Measurements from ENCODE around the gene DPYSL4. TPM values are rescaled to one million over a fixed set of nuclear protein-coding genes. Genes with fewer than 3 reads are reported as not detected.

DPYSL4 gene
- total and polyA plus RNA-seq, 2 of the 4 experiments (the other 2 are of a cell fraction): 8.1 to 30.5 TPM

- no peak overlapping the region for H3K23ac ChIP-seq (ENCODE audit: low read depth, low read length)
- no peaks in the 10 kb centered on the region for H3K9me3 ChIP-seq (ENCODE audit: control insufficient read depth, insufficient read depth, low read length)
- POLR2A ChIA-PET (ENCODE audit: unreplicated experiment): no interaction called here
- BruUV-seq (replicated peaks): no TSS peak
- dilution Hi-C loops (cut with HindIII; ENCODE audit: low sequenced_read_pairs, unreplicated experiment): no loop called here
- H2BK120ac ChIP-seq (ENCODE audit: low read depth, low read length): no peak overlapping the region
- peak overlapping the region; percentile 5 for H2AFZ ChIP-seq (replicated peaks; ENCODE audit: low read length, poor library complexity)
- H3K36me3 ChIP-seq (ENCODE audit: control insufficient read depth, insufficient read depth, low read length): peaks cover 5% of the 10 kb centered on the region; the same call in 1 of the 2 replicates
- H4K5ac ChIP-seq (ENCODE audit: low read depth, low read length): no peak overlapping the region
- no peak for TF ChIP-seq RCOR1 (IDR thresholded peaks at IDR 0.05; ENCODE audit: insufficient replicate concordance, low read length)
- TF ChIP-seq SMC3 (IDR thresholded peaks at IDR 0.05; ENCODE audit: low read depth, low read length): no peak
- TF ChIP-seq CEBPB (IDR thresholded peaks at IDR 0.05; ENCODE audit: low read depth, low read length): no peak
- TF ChIP-seq NFE2L2 (IDR thresholded peaks at IDR 0.05; ENCODE audit: low read depth, low read length): no peak
- no peak for TF ChIP-seq ELK1 (IDR thresholded peaks at IDR 0.05; ENCODE audit: borderline replicate concordance, low read depth, low read length)
- no peak for TF ChIP-seq MAFK (IDR thresholded peaks at IDR 0.05; ENCODE audit: low read depth, low read length)
- no peak for TF ChIP-seq CTCF (conservative IDR thresholded peaks at IDR 0.05; ENCODE audit: low read depth, low read length)
- no peak for TF ChIP-seq MXI1 (IDR thresholded peaks at IDR 0.05; ENCODE audit: borderline replicate concordance, low read depth, low read length)
- TF ChIP-seq BHLHE40 (IDR thresholded peaks at IDR 0.05; ENCODE audit: low read depth, low read length): no peak
- no peak for TF ChIP-seq POLR2A (IDR thresholded peaks at IDR 0.05; ENCODE audit: low read depth, low read length)
- no peak for TF ChIP-seq MAZ (IDR thresholded peaks at IDR 0.05; ENCODE audit: borderline replicate concordance, low read depth, low read length)
- H3K4me1 ChIP-seq (ENCODE audit: control insufficient read depth, insufficient read depth, low read length): no peaks in the 10 kb centered on the region
- H3K18ac ChIP-seq (ENCODE audit: low read depth, low read length): no peak overlapping the region
- H4K8ac ChIP-seq (ENCODE audit: low read depth in 2 of 2, low read length in 2 of 2): no peak overlapping the region
- H3K9me1 ChIP-seq (ENCODE audit: insufficient read depth, low read length): no peaks in the 10 kb centered on the region; the same call in 1 of the 2 replicates
- no peak overlapping the region for H4K91ac ChIP-seq (ENCODE audit: insufficient read depth, low read depth, low read length)
- H2BK20ac ChIP-seq (ENCODE audit: low read depth, low read length): no peak overlapping the region
- CTCF ChIA-PET: no interaction called here
- intact Hi-C loops (cut with micrococcal nuclease): no loop called here
- no peak overlapping the region for H3K56ac ChIP-seq (ENCODE audit: extremely low read depth, insufficient read depth, low read length)
- H3K4me2 ChIP-seq (ENCODE audit: low read depth, low read length): no peak overlapping the region
- H4K20me1 ChIP-seq (ENCODE audit: insufficient read depth, low read length): no peaks in the 10 kb centered on the region
- H2AK9ac ChIP-seq (replicated peaks; ENCODE audit: low read depth, low read length, poor library complexity): no peak overlapping the region
- H2BK15ac ChIP-seq (ENCODE audit: low read depth, low read length): no peak overlapping the region
- H3K4ac ChIP-seq (ENCODE audit: low read depth, low read length): no peak overlapping the region
- in situ Hi-C loops (cut with MboI; ENCODE audit: low sequenced_read_pairs): no loop called here
- H3K9ac ChIP-seq (ENCODE audit: low read depth, low read length): no peak overlapping the region
- no peak overlapping the region for H2AK5ac ChIP-seq (ENCODE audit: low read depth, low read length)
- WGBS, 2 experiments (ENCODE audit: extremely low coverage in 2 of 2, insufficient read length in 1 of 2): 70% methylated on average over 33 of the region's 48 CpGs; no CpG with 5 or more reads in 1 of the 2 experiments
- no peak overlapping the region for H3K4me3 ChIP-seq (ENCODE audit: insufficient read depth, low read depth, low read length)
- no peaks in the 10 kb centered on the region for H3K27me3 ChIP-seq (ENCODE audit: control insufficient read depth, insufficient read depth, low read length)
- ATAC-seq (ENCODE audit: low read depth): no peak
- DNase-seq: no peak
- no peak overlapping the region for H3K27ac ChIP-seq (ENCODE audit: insufficient read depth, low read length)
- H2BK5ac ChIP-seq (ENCODE audit: low read depth, low read length, poor library complexity, severe bottlenecking): no peak overlapping the region
- no peak overlapping the region for H3K14ac ChIP-seq (replicated peaks; ENCODE audit: low read depth, low read length)
- no peaks in the 10 kb centered on the region for H3K79me1 ChIP-seq (ENCODE audit: low read depth in 1 of 2, low read length in 2 of 2)
Measured at GRCh38 chr10:132207536-132208461, 21.1 kb downstream of the DPYSL4 start.

Data from IMR-90 (cell line).